Cortex of kidney (tissue), 1 donor: ENCODE results near the gene SUCLA2.

Source experiments
- DNase-seq: peaks from one replicate; lab custom pipeline; 2025; lab: John Stamatoyannopoulos, UW

Gene SUCLA2

DNA sequence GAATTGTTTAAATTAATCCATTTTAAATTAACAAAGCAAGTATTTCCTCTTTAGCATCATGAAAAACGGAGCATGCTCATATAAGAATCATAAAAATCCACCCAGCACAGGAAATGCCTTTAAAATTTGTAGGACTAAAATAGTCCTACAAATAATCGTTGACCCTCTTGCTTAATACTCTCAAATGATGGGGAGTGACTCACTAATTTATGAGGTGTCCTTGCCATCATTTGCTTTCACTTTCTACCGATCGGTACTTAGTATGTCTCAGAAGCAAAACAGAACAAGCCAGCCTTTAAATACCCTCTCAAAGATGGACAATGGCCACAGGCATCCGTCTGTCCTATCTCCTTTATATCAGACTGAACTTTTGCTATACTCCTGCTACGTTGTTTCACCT is 97.2 kb downstream of the SUCLA2 start:
- no peak for DNase-seq

DNA sequence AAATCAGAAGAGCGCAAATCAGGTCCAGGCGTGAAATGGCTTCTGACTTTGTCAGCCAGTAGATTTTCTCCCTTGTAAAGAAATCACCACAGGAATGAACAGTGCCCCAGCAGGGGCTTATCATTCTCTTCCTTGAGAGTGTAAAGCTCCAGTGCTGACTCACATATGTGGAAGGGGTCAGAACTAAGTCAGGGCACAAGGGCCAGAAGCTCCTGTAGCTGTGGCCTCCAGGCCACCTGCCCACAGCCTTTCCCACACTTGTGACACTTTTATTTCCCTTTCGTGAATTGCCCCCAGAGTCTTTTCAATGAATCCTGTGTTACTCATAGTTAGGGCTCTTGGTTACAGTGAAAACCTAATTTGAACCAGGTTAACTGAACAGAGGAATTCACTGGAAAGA is 99.6 kb downstream of the SUCLA2 start:
- DNase-seq = no peak

- no peak for DNase-seq
Observed at GRCh38 chr13:47898080-47898479, 103.0 kb downstream of the SUCLA2 start.

GRCh38 chr13:47897411-47898050 is 103.5 kb downstream of the SUCLA2 start:
- DNase-seq = no peak

DNA sequence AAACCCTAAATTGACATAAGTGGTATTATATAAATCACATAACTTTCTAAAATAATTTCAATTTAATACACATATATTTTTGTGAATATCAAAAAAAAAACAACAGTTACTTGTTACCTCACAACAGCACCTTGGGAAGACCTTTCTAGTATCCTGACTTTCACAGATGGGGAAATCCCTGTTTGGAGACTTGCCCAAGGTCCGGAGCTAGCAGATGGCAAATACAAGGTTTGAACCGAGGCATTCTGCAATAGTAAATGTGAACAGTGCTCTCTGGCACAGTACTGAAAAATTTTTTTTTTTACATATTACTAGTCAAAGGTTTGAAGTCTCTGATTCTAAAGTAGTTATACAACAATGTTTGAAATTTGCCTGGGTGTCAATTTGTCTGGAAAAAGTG is 104.5 kb downstream of the SUCLA2 start:
- DNase-seq = no peak

GRCh38 chr13:47896111-47896510 is 105.0 kb downstream of the SUCLA2 start:
- DNase-seq = no peak

DNA sequence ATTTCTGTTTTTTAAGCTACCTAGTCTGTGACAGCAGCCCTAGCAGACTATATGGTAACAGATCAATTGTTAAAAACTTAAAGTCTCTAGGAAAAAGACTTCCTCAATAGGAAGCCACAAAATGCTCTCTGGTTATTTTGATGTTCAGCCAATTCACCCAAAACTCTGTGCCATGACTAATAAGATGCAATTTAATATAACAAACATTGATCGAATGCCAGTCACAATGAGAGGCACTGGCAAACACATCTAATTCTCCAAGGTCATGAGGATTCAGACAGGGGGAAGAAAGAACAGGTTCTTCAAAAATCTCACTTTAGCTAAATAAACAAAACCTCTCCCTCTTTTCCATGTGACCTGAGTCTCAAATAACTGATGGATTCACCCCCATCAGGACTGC is 107.5 kb downstream of the SUCLA2 start:
- DNase-seq = no peak
